ENCODE data around the gene CDK12.
"Not testable (repeated sequence)": the region's sequence is repeated elsewhere in the genome, so short reads cannot be mapped to it uniquely, and the experiment has no call there.

Gene CDK12

DNA sequence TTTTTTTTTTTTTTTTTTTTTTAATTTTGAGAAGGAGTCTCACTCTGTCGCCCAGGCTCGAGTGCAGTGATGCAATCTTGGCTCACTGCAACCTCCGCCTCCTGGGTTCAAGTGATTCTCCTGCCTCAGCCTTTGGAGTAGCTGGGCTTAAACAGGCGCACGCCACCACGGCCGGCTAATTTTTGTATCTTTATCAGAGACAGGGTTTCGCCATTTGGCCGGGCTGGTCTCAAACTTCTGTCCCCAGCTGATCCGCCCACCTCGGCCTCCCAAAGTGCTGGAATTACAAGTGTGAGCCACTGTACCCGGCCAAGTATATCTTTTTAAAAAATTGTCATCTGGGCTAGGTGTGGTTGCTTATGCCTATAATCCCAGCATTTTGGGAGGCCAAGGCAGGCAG is 35.6 kb downstream of the CDK12 start:
- not testable (repeated sequence) for DNase-seq (ENCODE audit: low read depth in 4 of 4, low spot score in 1 of 4)

- no peak for DNase-seq (ENCODE audit: low read depth in 4 of 4, low spot score in 1 of 4)
Measured at GRCh38 chr17:39507511-39507910, 46.2 kb downstream of the CDK12 start.

- DNase-seq (ENCODE audit: low read depth in 4 of 4, low spot score in 1 of 4) = no peak
Measured at GRCh38 chr17:39508987-39509386, 47.7 kb downstream of the CDK12 start.

DNA sequence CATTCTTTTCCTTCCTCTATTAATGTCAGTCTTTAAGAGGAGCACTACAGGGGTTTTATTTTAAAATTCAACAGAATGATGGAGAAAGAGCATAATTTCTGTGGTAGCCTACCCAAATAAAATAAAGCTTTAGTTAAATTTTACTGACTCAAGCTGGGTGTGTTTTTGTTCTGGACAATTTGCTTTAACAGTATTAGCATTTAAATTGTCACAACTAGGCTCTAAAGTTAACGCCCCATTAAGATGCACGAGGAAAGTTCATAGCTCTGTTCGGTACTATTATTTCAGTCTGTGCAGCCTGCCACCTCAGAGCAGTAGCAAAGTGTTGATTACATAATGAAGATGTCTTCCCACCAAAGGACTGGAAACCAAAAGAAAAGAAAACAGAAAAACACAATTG is 52.0 kb downstream of the CDK12 start:
- DNase-seq (ENCODE audit: low read depth in 4 of 4, low spot score in 1 of 4) = no peak

- DNase-seq (ENCODE audit: low read depth in 4 of 4, low spot score in 1 of 4) = no peak
Measured at GRCh38 chr17:39513915-39514314, 52.6 kb downstream of the CDK12 start.

- DNase-seq (ENCODE audit: low read depth in 4 of 4, low spot score in 1 of 4) = no peak
Measured at GRCh38 chr17:39517224-39517623, 55.9 kb downstream of the CDK12 start.

- DNase-seq (ENCODE audit: low read depth in 4 of 4, low spot score in 1 of 4) = no peak
Measured at GRCh38 chr17:39525801-39526506, 64.7 kb downstream of the CDK12 start.

GRCh38 chr17:39527220-39527813 is 66.0 kb downstream of the CDK12 start:
- no peak for DNase-seq (ENCODE audit: low read depth in 4 of 4, low spot score in 1 of 4)

DNA sequence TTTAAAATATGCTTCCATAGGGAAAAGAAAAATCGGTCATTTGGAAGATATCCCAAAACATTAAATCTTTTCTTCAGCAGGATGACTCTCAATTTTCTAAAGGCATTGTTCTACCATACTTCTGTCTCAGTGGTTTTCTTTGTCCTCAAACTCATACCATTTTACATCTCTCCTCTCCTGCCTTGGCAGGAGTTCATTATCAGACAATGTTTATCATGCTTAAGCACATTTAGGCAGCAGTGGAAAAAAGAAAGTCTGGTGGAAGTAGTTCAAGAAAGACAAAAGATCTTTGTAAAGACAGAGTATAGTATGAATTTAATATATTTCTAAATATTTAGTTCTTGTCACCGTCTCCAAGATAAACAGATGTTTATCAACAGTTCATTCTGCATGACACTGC is 68.2 kb downstream of the CDK12 start:
- DNase-seq (ENCODE audit: low read depth in 4 of 4, low spot score in 1 of 4) = no peak

DNA sequence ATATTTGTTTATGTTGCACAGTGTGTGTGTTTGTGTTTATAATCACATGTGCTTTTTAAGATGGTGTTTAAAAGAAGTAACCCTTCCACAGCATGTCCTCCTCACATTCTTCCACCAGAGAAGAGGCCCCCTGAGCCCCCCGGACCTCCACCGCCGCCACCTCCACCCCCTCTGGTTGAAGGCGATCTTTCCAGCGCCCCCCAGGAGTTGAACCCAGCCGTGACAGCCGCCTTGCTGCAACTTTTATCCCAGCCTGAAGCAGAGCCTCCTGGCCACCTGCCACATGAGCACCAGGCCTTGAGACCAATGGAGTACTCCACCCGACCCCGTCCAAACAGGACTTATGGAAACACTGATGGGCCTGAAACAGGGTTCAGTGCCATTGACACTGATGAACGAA is 69.2 kb downstream of the CDK12 start:
- DNase-seq (ENCODE audit: low read depth in 4 of 4, low spot score in 1 of 4) = no peak

DNA sequence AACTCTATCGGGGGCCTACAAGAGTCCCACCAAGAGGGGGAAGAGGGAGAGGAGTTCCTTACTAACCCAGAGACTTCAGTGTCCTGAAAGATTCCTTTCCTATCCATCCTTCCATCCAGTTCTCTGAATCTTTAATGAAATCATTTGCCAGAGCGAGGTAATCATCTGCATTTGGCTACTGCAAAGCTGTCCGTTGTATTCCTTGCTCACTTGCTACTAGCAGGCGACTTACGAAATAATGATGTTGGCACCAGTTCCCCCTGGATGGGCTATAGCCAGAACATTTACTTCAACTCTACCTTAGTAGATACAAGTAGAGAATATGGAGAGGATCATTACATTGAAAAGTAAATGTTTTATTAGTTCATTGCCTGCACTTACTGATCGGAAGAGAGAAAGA is 70.0 kb downstream of the CDK12 start:
- no peak for DNase-seq (ENCODE audit: low read depth in 4 of 4, low spot score in 1 of 4)

GRCh38 chr17:39533891-39534290 is 72.6 kb downstream of the CDK12 start:
- DNase-seq (ENCODE audit: low read depth in 4 of 4, low spot score in 1 of 4) = no peak

- DNase-seq (ENCODE audit: low read depth in 4 of 4, low spot score in 1 of 4) = no peak
Measured at GRCh38 chr17:39534768-39535405, 73.6 kb downstream of the CDK12 start.

DNA sequence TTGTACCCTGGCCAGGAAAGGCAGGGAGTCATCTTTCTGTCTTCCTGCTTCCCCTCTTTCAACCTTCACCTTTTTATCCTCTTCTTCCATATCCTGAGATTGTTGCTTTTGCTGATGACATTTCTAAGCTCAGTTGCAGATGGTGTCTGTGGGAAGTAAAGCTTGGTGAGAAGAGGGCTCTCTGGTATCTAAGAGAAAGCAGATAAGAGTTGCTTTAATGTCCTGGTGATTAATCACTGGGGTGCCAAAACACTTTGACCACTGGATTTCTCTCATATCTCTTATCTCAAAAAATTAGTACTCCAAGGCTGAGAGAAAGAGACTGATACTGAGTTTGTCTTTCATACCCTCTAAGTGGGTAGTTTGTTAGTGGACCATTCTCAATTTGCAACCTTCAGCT is 75.2 kb downstream of the CDK12 start:
- no peak for DNase-seq (ENCODE audit: low read depth in 4 of 4, low spot score in 1 of 4)

GRCh38 chr17:39537364-39537763 is 76.1 kb downstream of the CDK12 start:
- not testable (repeated sequence) for DNase-seq (ENCODE audit: low read depth in 4 of 4, low spot score in 1 of 4)

- DNase-seq (ENCODE audit: low read depth in 4 of 4, low spot score in 1 of 4) = no peak
Measured at GRCh38 chr17:39538866-39539265, 77.6 kb downstream of the CDK12 start.

DNA sequence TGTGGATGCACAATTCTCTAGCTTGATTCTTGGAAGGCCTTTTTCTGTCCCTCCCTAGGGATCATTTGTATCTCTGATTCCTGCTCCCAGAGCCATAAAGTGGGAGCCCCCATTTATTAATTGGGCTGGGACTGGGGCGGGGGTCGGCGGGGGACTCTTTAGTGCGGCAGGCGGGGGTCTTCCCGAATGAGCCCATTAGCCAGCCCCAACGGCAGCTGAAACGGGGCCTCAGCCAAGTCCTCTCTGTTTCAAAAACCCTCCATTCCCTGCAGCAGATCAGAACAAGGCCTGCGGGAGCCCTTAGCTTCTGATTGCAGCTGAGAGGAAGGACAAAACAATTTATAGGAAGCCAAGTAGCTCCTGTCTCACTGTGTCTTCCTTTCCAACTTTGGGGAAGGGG is 79.3 kb downstream of the CDK12 start:
- no peak for DNase-seq (ENCODE audit: low read depth in 4 of 4, low spot score in 1 of 4)

DNA sequence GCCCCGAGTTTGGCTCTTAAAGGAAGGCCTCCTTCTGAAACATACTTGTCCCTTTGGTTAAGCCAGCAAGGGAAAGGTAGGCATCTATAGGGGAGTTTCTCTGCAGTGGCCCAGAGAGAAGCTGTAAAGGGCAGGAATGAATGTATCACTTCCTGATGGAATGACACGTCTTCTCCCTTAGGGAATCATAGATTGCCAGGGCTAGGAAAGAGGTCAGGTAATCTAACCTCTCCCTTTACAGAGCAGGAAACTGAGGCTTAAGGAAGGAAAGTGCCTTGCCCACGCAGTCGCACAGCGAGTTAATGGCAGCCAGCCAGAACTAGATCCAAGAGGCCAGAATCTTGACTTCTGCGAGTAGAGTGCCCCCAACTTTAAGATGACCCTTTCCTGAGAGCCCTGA is 80.4 kb downstream of the CDK12 start:
- no peak for DNase-seq (ENCODE audit: low read depth in 4 of 4, low spot score in 1 of 4)

GRCh38 chr17:39543176-39543575 is 81.9 kb downstream of the CDK12 start:
- no peak for DNase-seq (ENCODE audit: low read depth in 4 of 4, low spot score in 1 of 4)

DNA sequence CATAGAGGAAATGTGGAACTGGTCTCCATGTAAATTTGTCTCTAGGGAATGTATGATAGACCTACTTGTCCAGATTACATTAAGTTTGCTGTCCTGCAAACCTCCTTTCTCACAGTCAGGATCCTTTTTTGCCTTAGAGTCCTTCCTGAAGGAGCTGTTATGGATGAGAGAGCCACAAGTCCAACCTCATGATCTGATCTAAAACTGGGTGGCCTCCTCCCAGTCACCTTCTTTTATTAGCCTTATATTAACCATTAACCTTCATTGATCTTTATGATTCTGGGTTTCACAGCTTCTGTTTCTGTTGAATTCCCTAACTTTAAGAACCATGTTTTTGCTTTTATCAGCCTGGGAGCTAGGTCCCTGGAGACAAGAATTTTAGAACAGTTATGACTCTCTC is 82.4 kb downstream of the CDK12 start:
- DNase-seq (ENCODE audit: low read depth in 4 of 4, low spot score in 1 of 4) = no peak

GRCh38 chr17:39544361-39544760 is 83.1 kb downstream of the CDK12 start:
- DNase-seq (ENCODE audit: low read depth in 4 of 4, low spot score in 1 of 4) = not testable (repeated sequence)

- peak; percentile 42 to 79 (median 59) for DNase-seq (ENCODE audit: low read depth in 4 of 4, low spot score in 1 of 4)
Measured at GRCh38 chr17:39547713-39548478, 86.6 kb downstream of the CDK12 start.
